Measurements from ENCODE around the gene HOXB5. TPM values are rescaled to one million over a fixed set of nuclear protein-coding genes. Genes with fewer than 3 reads are reported as not detected.

Gene HOXB5
- total and polyA plus RNA-seq, 2 experiments from 2014 or later, result 0.24 to 1.9 TPM

DNA sequence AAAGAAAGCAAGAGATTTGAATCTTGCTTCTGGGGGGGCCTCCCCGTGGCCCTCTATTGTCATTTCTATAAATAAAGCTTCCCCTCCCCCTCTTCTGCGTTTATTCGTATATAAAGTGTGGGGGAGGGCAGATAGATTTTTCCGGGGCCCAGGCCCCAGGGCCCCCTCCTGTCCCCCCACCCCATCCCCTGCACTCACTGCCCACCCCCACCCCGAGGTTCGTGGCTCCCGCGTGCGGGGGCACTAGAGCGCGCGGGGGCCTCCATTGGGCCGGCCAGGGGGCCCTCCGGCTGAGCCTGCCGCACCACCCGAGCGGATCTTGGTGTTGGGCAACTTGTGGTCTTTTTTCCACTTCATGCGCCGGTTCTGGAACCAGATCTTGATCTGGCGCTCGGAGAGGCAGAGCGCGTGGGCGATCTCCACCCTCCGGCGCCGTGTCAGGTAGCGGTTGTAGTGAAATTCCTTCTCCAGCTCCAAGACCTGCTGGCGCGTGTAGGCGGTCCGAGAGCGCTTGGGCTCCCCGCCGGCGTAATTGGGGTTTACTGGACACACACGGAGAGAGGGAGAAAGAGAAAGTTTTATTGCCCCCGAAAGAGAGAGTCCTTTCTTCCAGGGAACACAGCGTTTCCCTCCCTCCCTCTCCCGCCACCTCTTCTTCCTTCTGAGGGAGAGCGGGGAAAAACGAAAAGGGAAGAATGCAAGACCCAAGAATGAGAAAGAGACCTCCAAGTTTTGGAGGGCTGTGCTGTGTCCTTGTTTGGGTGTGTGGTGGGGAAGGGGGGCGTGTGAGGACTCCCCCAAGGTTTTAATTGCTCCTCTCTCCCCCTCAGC is 16.9 kb downstream of the HOXB5 start:
- DNase-seq (ENCODE audit: low read depth in 1 of 2, low spot score in 1 of 2), result peak in 1 of 2 donors; percentile 39
- peak overlapping the region; percentile 44 for H3K4me3 ChIP-seq
- H3K27me3 ChIP-seq, result peaks cover 97% of the 10 kb centered on the region
- no peak overlapping the region for H3K27ac ChIP-seq
- peaks cover 4% of the 10 kb centered on the region for H3K4me1 ChIP-seq (ENCODE audit: low read depth)
- TF ChIP-seq, protein P1, sequence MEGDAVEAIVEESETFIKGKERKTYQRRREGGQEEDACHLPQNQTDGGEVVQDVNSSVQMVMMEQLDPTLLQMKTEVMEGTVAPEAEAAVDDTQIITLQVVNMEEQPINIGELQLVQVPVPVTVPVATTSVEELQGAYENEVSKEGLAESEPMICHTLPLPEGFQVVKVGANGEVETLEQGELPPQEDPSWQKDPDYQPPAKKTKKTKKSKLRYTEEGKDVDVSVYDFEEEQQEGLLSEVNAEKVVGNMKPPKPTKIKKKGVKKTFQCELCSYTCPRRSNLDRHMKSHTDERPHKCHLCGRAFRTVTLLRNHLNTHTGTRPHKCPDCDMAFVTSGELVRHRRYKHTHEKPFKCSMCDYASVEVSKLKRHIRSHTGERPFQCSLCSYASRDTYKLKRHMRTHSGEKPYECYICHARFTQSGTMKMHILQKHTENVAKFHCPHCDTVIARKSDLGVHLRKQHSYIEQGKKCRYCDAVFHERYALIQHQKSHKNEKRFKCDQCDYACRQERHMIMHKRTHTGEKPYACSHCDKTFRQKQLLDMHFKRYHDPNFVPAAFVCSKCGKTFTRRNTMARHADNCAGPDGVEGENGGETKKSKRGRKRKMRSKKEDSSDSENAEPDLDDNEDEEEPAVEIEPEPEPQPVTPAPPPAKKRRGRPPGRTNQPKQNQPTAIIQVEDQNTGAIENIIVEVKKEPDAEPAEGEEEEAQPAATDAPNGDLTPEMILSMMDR (IDR thresholded peaks at IDR 0.05; ENCODE audit: low read depth, low read length), result no peak
- no peaks in the 10 kb centered on the region for H3K9me3 ChIP-seq (ENCODE audit: low read depth)
- no peaks in the 10 kb centered on the region for H3K36me3 ChIP-seq

- peaks cover 11% of the 10 kb centered on the region for H3K4me1 ChIP-seq (ENCODE audit: low read depth)
- H3K4me3 ChIP-seq, result peak overlapping the region; percentile 44
- no peak for DNase-seq (ENCODE audit: low read depth in 1 of 2, low spot score in 1 of 2)
- no peaks in the 10 kb centered on the region for H3K9me3 ChIP-seq (ENCODE audit: low read depth)
- no peak overlapping the region for H3K27ac ChIP-seq
- H3K36me3 ChIP-seq, result no peaks in the 10 kb centered on the region
- TF ChIP-seq, protein P1 (IDR thresholded peaks at IDR 0.05; ENCODE audit: low read depth, low read length), result no peak
- peaks cover 97% of the 10 kb centered on the region for H3K27me3 ChIP-seq
Measured at GRCh38 chr17:48575673-48576478, 17.7 kb downstream of the HOXB5 start.

- H3K4me1 ChIP-seq (ENCODE audit: low read depth), result peaks cover 19% of the 10 kb centered on the region
Measured at GRCh38 chr17:48575066-48575582, 18.5 kb downstream of the HOXB5 start.

DNA sequence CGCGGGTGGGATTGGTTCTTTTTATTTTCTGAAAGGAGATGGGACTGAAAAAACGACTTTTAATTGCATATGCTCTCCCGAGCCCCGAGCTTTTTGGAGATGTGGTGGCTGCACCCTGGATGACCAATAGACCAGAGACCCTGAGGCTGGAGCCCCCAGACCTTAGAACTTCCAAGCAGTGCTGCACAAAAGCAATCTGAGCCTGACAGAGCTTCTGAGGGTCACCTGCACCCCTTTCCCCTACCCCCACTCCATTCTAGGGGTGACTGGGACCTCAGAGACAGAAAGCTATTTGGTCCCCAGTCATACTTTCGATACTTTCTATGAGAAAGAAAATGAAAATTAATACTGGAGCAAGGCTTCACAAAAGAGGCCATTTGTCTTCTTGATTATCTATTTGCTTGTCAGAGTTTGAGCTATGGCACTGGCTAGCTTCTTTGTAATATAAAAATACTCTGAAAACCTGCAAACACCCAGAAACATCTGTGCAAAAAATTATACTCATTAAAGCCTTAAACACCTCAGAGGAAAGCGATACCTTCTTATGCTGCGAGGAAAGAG is 19.0 kb downstream of the HOXB5 start:
- peaks cover 97% of the 10 kb centered on the region for H3K27me3 ChIP-seq
- no peaks in the 10 kb centered on the region for H3K9me3 ChIP-seq (ENCODE audit: low read depth)
- no peak for DNase-seq (ENCODE audit: low read depth in 1 of 2, low spot score in 1 of 2)
- peaks cover 20% of the 10 kb centered on the region for H3K4me1 ChIP-seq (ENCODE audit: low read depth)
- no peaks in the 10 kb centered on the region for H3K36me3 ChIP-seq
- TF ChIP-seq, protein P1 (IDR thresholded peaks at IDR 0.05; ENCODE audit: low read depth, low read length), result no peak
- no peak overlapping the region for H3K4me3 ChIP-seq
- H3K27ac ChIP-seq, result no peak overlapping the region

More at GRCh38 chr17:48575066-48575582, 18.5 kb downstream of the HOXB5 start:
- no peaks in the 10 kb centered on the region for H3K9me3 ChIP-seq (ENCODE audit: low read depth)
- no peak for DNase-seq (ENCODE audit: low read depth in 1 of 2, low spot score in 1 of 2)
- peaks cover 97% of the 10 kb centered on the region for H3K27me3 ChIP-seq
- H3K36me3 ChIP-seq, result no peaks in the 10 kb centered on the region
- TF ChIP-seq, protein P1 (IDR thresholded peaks at IDR 0.05; ENCODE audit: low read depth, low read length), result no peak
- H3K27ac ChIP-seq, result no peak overlapping the region
- H3K4me3 ChIP-seq, result no peak overlapping the region

DNA sequence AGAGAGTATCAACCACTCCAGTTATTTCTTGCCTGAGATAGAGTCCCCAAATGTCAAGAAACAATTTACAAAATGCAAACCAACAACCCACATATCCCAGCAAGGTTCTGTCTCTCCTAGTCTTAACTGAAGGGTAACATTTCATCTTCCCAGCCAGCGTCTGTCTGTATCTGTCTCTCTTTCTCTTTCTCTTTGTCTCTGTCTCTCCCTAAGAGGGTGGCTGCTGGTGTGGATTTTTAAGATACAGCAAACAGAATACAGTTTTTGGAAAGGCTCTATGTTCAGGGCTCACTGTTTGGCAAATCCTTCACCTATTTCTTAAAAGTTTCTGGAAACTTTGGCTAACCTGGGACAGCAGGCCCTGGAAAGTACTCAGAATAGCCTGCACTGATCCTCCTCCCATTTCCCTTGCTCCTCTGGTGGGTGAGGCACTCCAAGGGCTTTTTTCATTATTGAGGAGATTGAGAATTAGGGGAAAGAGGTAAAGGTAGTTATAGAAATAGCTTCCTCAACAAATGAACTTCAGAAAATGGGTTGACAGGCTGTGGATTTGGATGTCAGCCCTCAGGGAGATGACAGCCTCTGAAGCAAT is 21.7 kb downstream of the HOXB5 start:
- Histone ChIP-seq H3K36me3 (no peaks in the 10 kb centered on the region), H3K4me3 (no peak overlapping the region), H3K4me1 (ENCODE audit: low read depth) (peaks cover 34% of the 10 kb centered on the region), H3K27me3 (peaks cover 100% of the 10 kb centered on the region), H3K9me3 (ENCODE audit: low read depth) (no peaks in the 10 kb centered on the region), H3K27ac (no peak overlapping the region)
- TF ChIP-seq, protein P1 (IDR thresholded peaks at IDR 0.05; ENCODE audit: low read depth, low read length), result no peak
- DNase-seq (ENCODE audit: low read depth in 1 of 2, low spot score in 1 of 2), result no peak
